ENCODE data around the gene CRB2.

The CRB2 gene

DNA sequence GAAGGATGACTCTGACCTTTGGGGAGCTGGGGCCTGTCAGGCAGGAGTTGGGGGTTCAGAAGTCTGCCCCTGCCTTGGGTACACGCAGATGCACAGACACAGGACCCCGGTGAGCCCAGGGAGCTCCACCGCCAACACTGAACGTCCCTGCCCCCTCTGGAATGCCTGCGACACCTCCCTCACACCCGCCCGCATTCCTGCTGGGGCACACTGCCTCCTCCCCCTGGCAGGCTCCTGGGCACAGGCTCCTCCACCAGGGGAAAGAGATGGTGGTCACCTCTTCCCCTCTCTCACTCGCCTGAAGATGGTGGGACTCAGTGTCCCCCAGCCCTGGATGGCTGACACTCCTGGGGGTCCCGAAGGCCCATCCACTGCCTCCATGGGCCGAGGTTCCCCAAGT is 12.0 kb downstream of the CRB2 start:
- no peak for FAIRE-seq

GRCh38 chr9:123368536-123369153 is 12.6 kb downstream of the CRB2 start:
- no peak for FAIRE-seq

DNA sequence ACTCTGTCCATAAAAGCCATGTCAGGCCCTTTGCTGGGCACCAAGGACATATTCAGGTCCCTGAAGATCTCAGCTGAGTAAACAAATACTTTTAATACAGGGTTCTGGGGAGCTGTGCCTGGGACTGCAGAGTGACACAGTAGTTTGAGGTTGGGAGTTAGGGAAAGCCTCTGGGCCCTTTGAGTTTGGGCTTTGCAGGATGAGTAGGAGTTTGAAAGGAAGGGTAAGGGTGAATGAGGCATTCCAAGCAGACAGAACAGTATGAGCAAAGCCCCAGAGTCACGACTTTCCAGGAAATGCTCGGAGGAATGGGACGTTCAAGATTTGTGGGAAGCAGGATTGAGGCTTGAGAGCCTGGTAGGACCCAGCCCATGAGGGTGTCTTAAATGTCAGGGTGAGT is 13.3 kb downstream of the CRB2 start:
- FAIRE-seq, result no peak

- FAIRE-seq, result no peak
Measured at GRCh38 chr9:123370108-123370507, 14.1 kb downstream of the CRB2 start.

DNA sequence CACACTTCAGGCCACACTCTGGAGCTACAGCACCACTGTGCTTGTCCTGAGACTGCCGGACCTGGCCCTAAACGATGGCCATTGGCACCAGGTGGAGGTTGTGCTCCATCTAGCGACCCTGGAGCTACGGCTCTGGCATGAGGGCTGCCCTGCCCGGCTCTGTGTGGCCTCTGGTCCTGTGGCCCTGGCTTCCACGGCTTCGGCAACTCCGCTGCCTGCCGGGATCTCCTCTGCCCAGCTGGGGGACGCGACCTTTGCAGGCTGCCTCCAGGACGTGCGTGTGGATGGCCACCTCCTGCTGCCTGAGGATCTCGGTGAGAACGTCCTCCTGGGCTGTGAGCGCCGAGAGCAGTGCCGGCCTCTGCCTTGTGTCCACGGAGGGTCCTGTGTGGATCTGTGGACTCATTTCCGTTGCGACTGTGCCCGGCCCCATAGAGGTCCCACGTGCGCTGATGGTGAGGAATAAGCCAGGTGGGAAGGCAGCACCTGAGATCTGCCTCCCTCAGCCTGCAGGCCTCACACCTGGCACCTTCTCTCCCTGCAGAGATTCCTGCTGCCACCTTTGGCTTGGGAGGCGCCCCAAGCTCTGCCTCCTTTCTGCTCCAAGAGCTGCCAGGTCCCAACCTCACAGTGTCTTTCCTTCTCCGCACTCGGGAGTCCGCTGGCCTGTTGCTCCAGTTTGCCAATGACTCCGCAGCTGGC is 14.7 kb downstream of the CRB2 start:
- no peak for FAIRE-seq

- no peak for FAIRE-seq
Measured at GRCh38 chr9:123371228-123371584, 15.2 kb downstream of the CRB2 start.

GRCh38 chr9:123371805-123372590 is 16.0 kb downstream of the CRB2 start:
- FAIRE-seq, result no peak

DNA sequence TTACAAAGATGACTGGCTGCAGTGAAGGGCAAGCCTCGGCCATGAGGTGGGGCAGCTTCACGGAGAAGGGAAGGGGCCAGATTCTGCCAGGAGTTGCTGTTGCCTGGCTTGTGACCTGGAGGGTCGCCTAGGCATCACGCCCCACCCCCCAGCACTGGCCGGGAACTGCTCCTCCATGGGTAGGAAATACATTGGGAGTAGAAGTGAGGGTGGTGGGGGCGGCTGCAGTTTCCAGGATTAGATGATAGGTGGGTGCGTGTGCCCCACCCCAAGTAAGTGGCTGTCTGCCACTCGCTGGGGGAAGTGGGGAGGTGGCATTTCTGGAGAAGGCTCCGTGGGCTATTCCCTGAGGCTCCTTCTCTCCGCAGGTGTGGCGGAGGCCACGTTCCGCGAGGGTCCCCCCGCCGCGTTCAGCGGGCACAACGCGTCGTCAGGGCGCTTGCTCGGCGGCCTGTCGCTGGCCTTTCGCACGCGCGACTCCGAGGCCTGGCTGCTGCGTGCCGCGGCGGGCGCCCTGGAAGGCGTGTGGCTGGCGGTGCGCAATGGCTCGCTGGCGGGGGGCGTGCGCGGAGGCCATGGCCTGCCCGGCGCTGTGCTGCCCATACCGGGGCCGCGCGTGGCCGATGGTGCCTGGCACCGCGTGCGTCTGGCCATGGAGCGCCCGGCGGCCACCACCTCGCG is 16.9 kb downstream of the CRB2 start:
- FAIRE-seq, result no peak

GRCh38 chr9:123373447-123373923 is 17.5 kb downstream of the CRB2 start:
- FAIRE-seq, result no peak

DNA sequence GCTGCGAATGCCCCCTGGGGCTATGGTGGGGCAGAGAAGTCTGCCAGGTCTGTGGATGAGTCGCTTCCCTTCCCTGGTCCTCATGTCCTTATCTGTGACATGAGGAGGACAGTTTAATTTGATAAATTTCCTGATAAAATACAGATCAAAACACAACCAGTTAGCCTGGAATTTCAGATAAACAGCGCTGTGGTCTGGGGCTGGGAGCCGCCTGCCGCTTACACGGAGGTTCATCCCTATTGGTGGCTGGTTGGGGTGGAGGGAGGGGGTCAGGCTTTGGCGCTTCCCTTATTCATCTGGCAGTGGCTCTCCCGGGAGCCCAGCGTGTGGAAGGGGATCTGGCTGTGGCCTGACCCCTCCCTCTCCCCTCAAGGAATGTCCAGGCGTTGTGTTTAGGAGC is 17.9 kb downstream of the CRB2 start:
- no peak for FAIRE-seq

- no peak for FAIRE-seq
Measured at GRCh38 chr9:123375469-123376132, 19.6 kb downstream of the CRB2 start.

- FAIRE-seq, result no peak
Measured at GRCh38 chr9:123376218-123377071, 20.4 kb downstream of the CRB2 start.

GRCh38 chr9:123377211-123377971 is 21.4 kb downstream of the CRB2 start:
- FAIRE-seq, result no peak

- FAIRE-seq, result no peak
Measured at GRCh38 chr9:123378025-123378424, 22.0 kb downstream of the CRB2 start.

GRCh38 chr9:123378956-123379660 is 23.1 kb downstream of the CRB2 start:
- no peak for FAIRE-seq

DNA sequence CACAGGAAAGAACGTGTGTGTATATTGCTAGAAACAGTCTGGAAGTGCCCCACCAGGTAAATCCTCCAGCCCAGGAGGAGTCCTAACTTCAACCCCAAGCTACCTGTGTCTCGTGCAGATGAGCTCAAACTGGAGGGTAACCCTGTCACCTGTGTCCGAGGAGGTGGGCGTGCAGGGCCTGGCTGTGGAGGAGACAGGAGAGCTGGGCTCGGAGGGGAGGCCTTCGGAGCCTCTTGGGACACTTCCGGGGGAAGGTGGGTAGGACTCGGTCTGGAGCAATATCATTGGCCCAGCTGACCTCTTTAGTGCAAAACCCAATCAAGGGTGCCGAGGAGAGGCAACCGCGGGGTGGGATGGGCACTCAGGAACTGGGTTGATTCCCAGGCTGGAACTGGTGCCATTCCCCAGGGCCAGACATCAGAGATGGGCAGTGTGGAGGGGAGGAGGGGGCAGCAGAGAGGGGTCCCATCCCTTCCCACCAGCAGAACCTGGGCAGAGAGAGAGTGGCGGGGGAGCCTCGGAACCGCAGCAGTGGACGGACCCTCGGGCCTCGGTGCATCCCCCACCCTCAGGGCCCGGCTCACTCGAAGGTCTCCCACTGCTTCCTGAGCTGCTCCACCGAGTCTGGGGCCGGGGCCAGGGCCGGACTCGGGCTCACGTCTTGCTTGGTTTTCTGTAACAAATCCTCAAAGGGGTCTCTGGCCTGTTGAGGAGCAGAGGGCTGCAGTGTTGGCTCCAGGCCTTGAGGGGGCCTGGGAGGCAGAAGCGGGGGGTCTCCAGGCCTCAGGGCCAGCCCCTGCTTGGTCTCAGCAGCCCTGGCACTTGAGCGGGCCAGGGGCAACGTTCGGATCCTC is 25.1 kb downstream of the CRB2 start:
- no peak for FAIRE-seq

- no peak for FAIRE-seq
Measured at GRCh38 chr9:123382653-123383511, 26.9 kb downstream of the CRB2 start.

DNA sequence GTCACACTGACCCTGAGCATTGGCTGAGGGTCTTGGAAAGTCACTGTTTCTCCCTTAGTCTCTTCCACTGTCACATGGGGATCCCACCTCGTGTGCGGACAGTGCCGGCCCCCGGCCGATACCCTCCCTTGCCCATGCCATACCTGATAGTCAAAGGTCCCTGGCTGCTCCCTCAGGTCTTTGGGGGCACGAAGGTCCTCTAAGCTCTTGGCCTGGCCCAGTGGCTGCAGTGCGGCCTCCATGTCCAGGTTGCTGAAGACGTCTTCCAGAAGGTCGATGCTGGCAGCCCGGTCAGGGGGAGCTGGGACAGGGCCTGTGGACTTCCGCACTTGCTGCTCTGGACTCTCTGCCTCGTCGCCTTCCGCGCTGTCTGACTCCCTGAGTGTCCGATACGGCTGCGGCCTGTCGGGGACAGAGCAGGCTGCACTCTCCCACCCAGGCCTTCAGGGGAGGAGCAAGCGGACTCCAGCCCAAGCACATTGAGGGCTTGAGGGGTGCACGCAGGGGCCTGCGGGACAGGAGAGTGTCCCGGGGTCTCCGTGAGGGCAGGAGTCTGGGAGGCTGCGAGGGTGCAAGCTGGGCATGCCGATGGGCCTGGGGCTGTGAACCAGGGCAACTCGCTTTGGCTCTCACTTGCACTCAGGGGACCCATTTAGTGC is 27.6 kb downstream of the CRB2 start:
- no peak for FAIRE-seq

All from G401.6 (cell line).